Right atrium auricular region (tissue), 2 donors: ENCODE data around the gene BTN3A1. TPM values are rescaled to one million over a fixed set of nuclear protein-coding genes. Genes with fewer than 3 reads are reported as not detected.
"Not testable (repeated sequence)": the region's sequence is repeated elsewhere in the genome, so short reads cannot be mapped to it uniquely, and the experiment has no call there.

Experiments used
- DNase-seq: peaks from one replicate; pipeline ENCODE4 v3.0.0-alpha.2; 2019; ENCODE audit warnings: low spot score
- H3K27ac ChIP-seq, 2 donors: fragments of 200-600 bp; sonication (generic); 1 replicate in 1 of 2; 2 replicates in 1 of 2; pipeline ENCODE4 v1.5.1; 2016 to 2019
- H3K27me3 ChIP-seq, 2 donors: fragments of 200-600 bp; sonication (generic); one replicate each; pipeline versions ENCODE4 v1.5.1 to v1.6.0; 2017 to 2019
- H3K36me3 ChIP-seq: fragments of 200-600 bp; sonication (generic); one replicate; pipeline ENCODE4 v1.5.1; 2016
- H3K4me1 ChIP-seq, 2 donors: fragments of 200-600 bp; sonication (generic); one replicate each; pipeline versions ENCODE4 v1.5.1 to v1.6.0; 2017 to 2019
- H3K4me3 ChIP-seq, 2 donors: fragments of 200-600 bp; sonication (generic); 1 replicate in 1 of 2; 2 replicates in 1 of 2; pipeline ENCODE4 v1.5.1; 2017 to 2019; ENCODE audit warnings: mild to moderate bottlenecking in 1 of 2, moderate library complexity in 1 of 2
- H3K9me3 ChIP-seq, 2 donors: fragments of 200-600 bp; sonication (generic); one replicate each; pipeline ENCODE4 v1.5.1; 2019
- CTCF ChIP-seq, 2 donors: fragments of 200-600 bp; sonication (generic); IDR thresholded peaks; one replicate each; pipeline ENCODE4 v1.5.1; 2019; ENCODE audit warnings: antibody characterized with exemption in 2 of 2
- total RNA-seq, 2 donors: library from RNA; depleted of rRNA; stranded (reverse); fragments of >200 nt; gene quantifications; one replicate each; pipeline ENCODE4 v1.1.0, GENCODE V29; 2016

BTN3A1 gene
- total RNA-seq, 2 donors from 2014 or later, result 3.6 to 6.6 TPM

- no peaks in the 10 kb centered on the region for H3K27me3 ChIP-seq
- H3K4me3 ChIP-seq, result no peak overlapping the region
- H3K27ac ChIP-seq, result peak overlapping the region in 1 of 2 donors; percentile 7
- DNase-seq, result no peak
- peaks cover 0 to 17% of the 10 kb centered on the region in 2 donors for H3K4me1 ChIP-seq
- H3K9me3 ChIP-seq, result no peaks in the 10 kb centered on the region
- TF ChIP-seq CTCF (IDR thresholded peaks at IDR 0.05), result no peak
- H3K36me3 ChIP-seq, result peaks cover 12% of the 10 kb centered on the region
Measured at GRCh38 chr6:26432627-26433201, 30.6 kb downstream of the BTN3A1 start.

- H3K27ac ChIP-seq, H3K9me3 ChIP-seq, H3K27me3 ChIP-seq, H3K36me3 ChIP-seq, DNase-seq, H3K4me3 ChIP-seq: not testable (repeated sequence)
- peaks cover 0 to 17% of the 10 kb centered on the region in 2 donors for H3K4me1 ChIP-seq
Measured at GRCh38 chr6:26433680-26434079, 31.6 kb downstream of the BTN3A1 start.

- no peak for TF ChIP-seq CTCF (IDR thresholded peaks at IDR 0.05)
- Histone ChIP-seq H3K27me3 (no peaks in the 10 kb centered on the region), H3K27ac (no peak overlapping the region), H3K4me1 (peaks cover 0 to 18% of the 10 kb centered on the region in 2 donors), H3K4me3 (no peak overlapping the region), H3K9me3 (no peaks in the 10 kb centered on the region), H3K36me3 (peaks cover 7% of the 10 kb centered on the region)
- no peak for DNase-seq
Measured at GRCh38 chr6:26436018-26436417, 33.9 kb downstream of the BTN3A1 start.

GRCh38 chr6:26437550-26437949 lies 35.5 kb downstream of the BTN3A1 start:
- TF ChIP-seq CTCF (IDR thresholded peaks at IDR 0.05), result no peak
- Histone ChIP-seq H3K9me3 (no peaks in the 10 kb centered on the region), H3K4me1 (peaks cover 0 to 18% of the 10 kb centered on the region in 2 donors), H3K27me3 (no peaks in the 10 kb centered on the region), H3K4me3 (no peak overlapping the region), H3K36me3 (no peaks in the 10 kb centered on the region), H3K27ac (no peak overlapping the region)
- no peak for DNase-seq

GRCh38 chr6:26438000-26438399 lies 35.9 kb downstream of the BTN3A1 start:
- Histone ChIP-seq H3K27ac (no peak overlapping the region), H3K36me3 (no peaks in the 10 kb centered on the region), H3K27me3 (no peaks in the 10 kb centered on the region), H3K4me1 (peaks cover 0 to 18% of the 10 kb centered on the region in 2 donors), H3K9me3 (no peaks in the 10 kb centered on the region), H3K4me3 (no peak overlapping the region)
- TF ChIP-seq CTCF (IDR thresholded peaks at IDR 0.05), result no peak
- DNase-seq, result no peak

GRCh38 chr6:26439151-26440125 lies 37.4 kb downstream of the BTN3A1 start:
- no peak for TF ChIP-seq CTCF (IDR thresholded peaks at IDR 0.05)
- H3K4me3 ChIP-seq, result peak overlapping the region; percentile 46 to 55
- no peaks in the 10 kb centered on the region for H3K9me3 ChIP-seq
- DNase-seq, result no peak
- H3K27ac ChIP-seq, result peak overlapping the region; percentile 63 to 86
- H3K4me1 ChIP-seq, result peaks cover 0 to 18% of the 10 kb centered on the region in 2 donors
- no peaks in the 10 kb centered on the region for H3K36me3 ChIP-seq
- no peaks in the 10 kb centered on the region for H3K27me3 ChIP-seq
